Hepatocyte (in vitro differentiated cells): ENCODE measurements around the gene CPB2. TPM values are rescaled to one million over a fixed set of nuclear protein-coding genes. Genes with fewer than 3 reads are reported as not detected.

Experiments
- DNase-seq: peaks from one replicate; pipeline ENCODE4 v3.0.0-alpha.2; 2016; ENCODE audit warnings: low spot score
- H2AFZ ChIP-seq: fragments of 200-600 bp; sonication (generic); 2 replicates; pipeline ENCODE4 v1.6.0; 2016; ENCODE audit warnings: antibody characterized with exemption, mild to moderate bottlenecking
- H3K27ac ChIP-seq: fragments of 200-600 bp; sonication (generic); 2 replicates; pipeline ENCODE4 v1.5.1; 2016; ENCODE audit warnings: mild to moderate bottlenecking
- H3K27me3 ChIP-seq: fragments of 200-600 bp; sonication (generic); 2 replicates; pipeline ENCODE4 v1.6.1; 2016
- H3K36me3 ChIP-seq: fragments of 200-600 bp; sonication (generic); replicated peaks from 2 replicates; pipeline ENCODE4 v1.5.1; 2016; ENCODE audit warnings: low read depth; ENCODE audit not compliant: insufficient read depth
- H3K4me1 ChIP-seq: fragments of 200-600 bp; sonication (generic); 2 replicates; pipeline ENCODE4 v1.5.1; 2016; ENCODE audit warnings: mild to moderate bottlenecking, moderate library complexity; ENCODE audit not compliant: insufficient read depth
- H3K4me2 ChIP-seq: fragments of 200-600 bp; sonication (generic); 2 replicates; pipeline ENCODE4 v1.6.0; 2016
- H3K4me3 ChIP-seq: fragments of 200-600 bp; sonication (generic); 2 replicates; pipeline ENCODE4 v1.5.1; 2016; ENCODE audit warnings: mild to moderate bottlenecking
- H3K79me2 ChIP-seq: fragments of 200-600 bp; sonication (generic); 2 replicates; pipeline ENCODE4 v1.6.0; 2017; ENCODE audit warnings: mild to moderate bottlenecking
- H3K9me2 ChIP-seq: fragments of 200-600 bp; sonication (generic); replicated peaks from 2 replicates; pipeline ENCODE4 v1.6.0; 2017; ENCODE audit warnings: mild to moderate bottlenecking; ENCODE audit not compliant: insufficient read depth
- H3K9me3 ChIP-seq: fragments of 200-600 bp; sonication (generic); 2 replicates; pipeline ENCODE4 v1.5.1; 2016; ENCODE audit warnings: low read depth, mild to moderate bottlenecking
- H4K20me1 ChIP-seq: fragments of 200-600 bp; sonication (generic); 2 replicates; pipeline ENCODE4 v1.6.0; 2016; ENCODE audit warnings: mild to moderate bottlenecking; ENCODE audit not compliant: insufficient read depth, poor library complexity, severe bottlenecking
- CTCF ChIP-seq: fragments of 200-600 bp; sonication (generic); IDR thresholded peaks from 2 replicates; pipeline ENCODE4 v1.5.1; 2016; ENCODE audit warnings: antibody characterized with exemption, mild to moderate bottlenecking; ENCODE audit not compliant: poor library complexity
- EZH2 ChIP-seq: fragments of 200-600 bp; sonication (generic); IDR thresholded peaks from 2 replicates; pipeline ENCODE4 v1.6.1; 2016; ENCODE audit warnings: antibody characterized with exemption, mild to moderate bottlenecking, borderline replicate concordance
- EZH2phosphoT487 ChIP-seq: fragments of 200-600 bp; sonication (generic); IDR thresholded peaks from one replicate; pipeline ENCODE4 v1.6.1; 2018; ENCODE audit warnings: antibody characterized with exemption, mild to moderate bottlenecking, low read depth, moderate library complexity; ENCODE audit not compliant: unreplicated experiment, severe bottlenecking
- WGBS: methylation state at CpG from one replicate; pipeline ENCODE4 v1.1.6; 2016; ENCODE audit warnings: low lambda C conversion rate; ENCODE audit errors: missing lambda C conversion rate; 5-methylcytosine and 5-hydroxymethylcytosine counted together
- polyA plus RNA-seq: library from polyadenylated mRNA; unstranded; fragments of >200 nt; fragmentation: Nextera tagmentation; extraction: Ambion mirVana; gene quantifications from 2 replicates; pipeline ENCODE4 v1.2.1, GENCODE V29; 2016
- total RNA-seq: library from RNA; depleted of rRNA; stranded (reverse); fragments of >200 nt; gene quantifications from 2 replicates; pipeline ENCODE4 v1.2.3, GENCODE V29; 2014

Gene CPB2
- total and polyA plus RNA-seq, 2 experiments from 2014 or later = 43.3 to 54.6 TPM

DNA sequence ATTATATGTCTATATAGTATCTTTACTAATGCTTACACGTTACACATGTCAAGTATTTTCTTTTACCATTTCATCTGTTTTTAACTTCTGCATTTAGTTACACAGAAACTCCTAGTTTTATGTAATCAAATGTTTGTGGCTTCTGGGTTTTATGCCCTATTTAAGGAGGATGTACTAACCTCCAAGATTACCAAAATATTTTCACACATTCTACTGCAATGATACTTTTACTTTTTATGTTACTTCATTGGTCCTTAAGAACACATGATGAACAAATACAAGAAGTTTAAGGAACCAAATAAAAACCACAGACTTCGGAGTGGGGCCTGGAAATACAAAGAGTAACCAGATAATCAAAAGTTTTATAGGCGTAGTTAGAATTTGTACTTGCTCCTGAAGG is 89.5 kb downstream of the CPB2 start:
- TF ChIP-seq EZH2 = no peak
- TF ChIP-seq EZH2phosphoT487 = no peak
- TF ChIP-seq CTCF = no peak
- 89% methylated on average over 3 of the region's 3 CpGs for WGBS
- Histone ChIP-seq H3K4me3 (no peak overlapping the region), H3K9me3 (no peaks in the 10 kb centered on the region), H3K27me3 (no peaks in the 10 kb centered on the region), H3K4me1 (no peaks in the 10 kb centered on the region), H3K27ac (no peak overlapping the region), H3K4me2 (no peak overlapping the region), H4K20me1 (no peaks in the 10 kb centered on the region), H3K36me3 (no peaks in the 10 kb centered on the region), H3K79me2 (no peaks in the 10 kb centered on the region), H2AFZ (no peak overlapping the region), H3K9me2 (no peaks in the 10 kb centered on the region)
- no peak for DNase-seq

- H4K20me1 ChIP-seq = no peaks in the 10 kb centered on the region
- H3K9me3 ChIP-seq = no peaks in the 10 kb centered on the region
- H3K36me3 ChIP-seq = no peaks in the 10 kb centered on the region
- DNase-seq = no peak
- no peak overlapping the region for H2AFZ ChIP-seq
- no peak overlapping the region for H3K4me2 ChIP-seq
- TF ChIP-seq CTCF (no peak), EZH2 (no peak), EZH2phosphoT487 (no peak)
- H3K4me1 ChIP-seq = no peaks in the 10 kb centered on the region
- no peaks in the 10 kb centered on the region for H3K27me3 ChIP-seq
- H3K27ac ChIP-seq = no peak overlapping the region
- H3K4me3 ChIP-seq = no peak overlapping the region
- H3K9me2 ChIP-seq = no peaks in the 10 kb centered on the region
- H3K79me2 ChIP-seq = no peaks in the 10 kb centered on the region
Measured at GRCh38 chr13:46012404-46012803, 92.4 kb downstream of the CPB2 start.

DNA sequence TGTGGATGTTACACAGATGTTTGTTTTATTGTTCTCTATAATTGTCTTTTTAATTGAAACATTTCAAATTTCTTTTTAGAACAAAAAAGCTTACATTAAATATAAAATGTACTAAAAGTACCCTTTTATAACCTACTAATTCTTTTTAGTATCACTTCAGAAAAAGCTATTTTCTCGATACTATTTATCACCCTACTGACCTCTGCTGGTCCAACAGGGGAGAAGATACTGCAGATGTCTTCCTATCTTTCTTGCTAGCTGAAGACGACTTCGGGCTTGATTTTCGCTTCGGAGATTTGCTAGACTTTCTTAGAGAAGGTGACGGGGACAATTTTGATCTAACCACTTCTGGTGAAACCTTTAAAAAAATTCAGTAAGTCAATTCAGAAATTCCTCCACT is 94.7 kb downstream of the CPB2 start:
- Histone ChIP-seq H3K4me3 (no peak overlapping the region), H3K9me3 (no peaks in the 10 kb centered on the region), H2AFZ (no peak overlapping the region), H3K4me2 (no peak overlapping the region), H4K20me1 (no peaks in the 10 kb centered on the region), H3K27ac (no peak overlapping the region), H3K4me1 (no peaks in the 10 kb centered on the region), H3K79me2 (no peaks in the 10 kb centered on the region), H3K27me3 (no peaks in the 10 kb centered on the region), H3K36me3 (no peaks in the 10 kb centered on the region), H3K9me2 (no peaks in the 10 kb centered on the region)
- TF ChIP-seq EZH2phosphoT487 (no peak), CTCF (peak; percentile 50)
- 86% methylated on average over 6 of the region's 6 CpGs for WGBS
- peak; percentile 22 for DNase-seq

GRCh38 chr13:46008631-46009030 is 96.2 kb downstream of the CPB2 start:
- H3K36me3 ChIP-seq = no peaks in the 10 kb centered on the region
- 97% methylated on average over 2 of the region's 2 CpGs for WGBS

More at GRCh38 chr13:46008631-46009030, 96.2 kb downstream of the CPB2 start:
- Histone ChIP-seq H4K20me1 (no peaks in the 10 kb centered on the region), H3K9me3 (no peaks in the 10 kb centered on the region), H2AFZ (no peak overlapping the region), H3K27ac (no peak overlapping the region), H3K4me1 (no peaks in the 10 kb centered on the region), H3K4me2 (no peak overlapping the region), H3K4me3 (no peak overlapping the region), H3K27me3 (no peaks in the 10 kb centered on the region), H3K9me2 (no peaks in the 10 kb centered on the region), H3K79me2 (no peaks in the 10 kb centered on the region)
- DNase-seq = no peak
- no peak for TF ChIP-seq EZH2phosphoT487
- TF ChIP-seq CTCF = no peak
- no peak for TF ChIP-seq EZH2
